ENCODE results near the gene MAST4. TPM values are rescaled to one million over a fixed set of nuclear protein-coding genes. Genes with fewer than 3 reads are reported as not detected.

The MAST4 gene
- total and polyA plus RNA-seq, 2 of the 4 experiments (the other 2 are of a cell fraction) = 4.8 to 6.8 TPM

DNA sequence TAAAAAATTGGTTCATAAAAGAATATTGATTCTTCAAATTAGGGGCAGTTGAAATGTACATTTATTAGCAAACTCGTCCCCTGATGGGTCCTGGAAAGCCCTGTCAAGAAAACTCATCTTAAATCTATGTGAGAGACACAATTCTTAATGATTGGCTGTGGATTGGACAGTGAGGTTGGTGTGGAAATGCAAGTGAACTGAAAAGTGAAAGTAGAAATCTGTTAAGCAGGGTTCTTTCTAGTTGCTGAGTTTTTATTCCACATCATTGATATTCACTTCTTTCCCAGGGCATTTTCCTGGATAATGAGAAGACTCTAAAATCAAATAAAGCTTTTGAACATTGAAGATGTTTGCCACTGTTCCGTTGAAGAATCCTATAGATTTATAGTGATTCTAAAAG is 292.4 kb downstream of the MAST4 start:
- BruUV-seq (replicated peaks) = no TSS peak
- no peak overlapping the region for H2BK15ac ChIP-seq (ENCODE audit: low read depth, low read length)
- H3K9ac ChIP-seq (ENCODE audit: low read depth, low read length) = no peak overlapping the region
- H3K27me3 ChIP-seq (ENCODE audit: control insufficient read depth, insufficient read depth, low read length) = peaks cover 1% of the 10 kb centered on the region
- H4K91ac ChIP-seq (ENCODE audit: insufficient read depth, low read depth, low read length) = no peak overlapping the region
- H2AK9ac ChIP-seq (replicated peaks; ENCODE audit: low read depth, low read length, poor library complexity) = no peak overlapping the region
- H3K23ac ChIP-seq (ENCODE audit: low read depth, low read length) = no peak overlapping the region
- dilution Hi-C loops (cut with HindIII; ENCODE audit: low sequenced_read_pairs, unreplicated experiment) = no loop called here
- H4K20me1 ChIP-seq (ENCODE audit: insufficient read depth, low read length) = no peaks in the 10 kb centered on the region
- H2BK120ac ChIP-seq (ENCODE audit: low read depth, low read length) = no peak overlapping the region
- no peaks in the 10 kb centered on the region for H3K36me3 ChIP-seq (ENCODE audit: control insufficient read depth, insufficient read depth, low read length)
- H3K4me1 ChIP-seq (ENCODE audit: control insufficient read depth, insufficient read depth, low read length) = no peaks in the 10 kb centered on the region; the same call in none of the 2 replicates
- in situ Hi-C loops (cut with MboI; ENCODE audit: low sequenced_read_pairs) = no loop called here
- no peak overlapping the region for H3K27ac ChIP-seq (ENCODE audit: insufficient read depth, low read length)
- no peak; the same call in 1 of the 2 replicates for ATAC-seq (ENCODE audit: low read depth)
- no peak overlapping the region for H3K4ac ChIP-seq (ENCODE audit: low read depth, low read length)
- no peak overlapping the region for H3K56ac ChIP-seq (ENCODE audit: extremely low read depth, insufficient read depth, low read length)
- intact Hi-C loops (cut with micrococcal nuclease) = no loop called here
- no peak overlapping the region for H2BK5ac ChIP-seq (ENCODE audit: low read depth, low read length, poor library complexity, severe bottlenecking)
- CTCF ChIA-PET = interaction anchor here (1.5 kb wide), 1 partner anchor 15 kb away, joined by 5 read pairs; no protein-coding TSS in a partner anchor
- no peaks in the 10 kb centered on the region for H3K9me1 ChIP-seq (ENCODE audit: insufficient read depth, low read length)
- POLR2A ChIA-PET (ENCODE audit: unreplicated experiment) = no interaction called here
- no CpG with 5 or more reads among the region's 2 CpGs for WGBS, 2 experiments (ENCODE audit: extremely low coverage in 2 of 2, insufficient read length in 1 of 2)
- H3K14ac ChIP-seq (replicated peaks; ENCODE audit: low read depth, low read length) = no peak overlapping the region
- H3K4me3 ChIP-seq (ENCODE audit: insufficient read depth, low read depth, low read length) = no peak overlapping the region
- no peaks in the 10 kb centered on the region for H3K79me1 ChIP-seq (ENCODE audit: low read depth in 1 of 2, low read length in 2 of 2)
- TF ChIP-seq RAD21 (IDR thresholded peaks at IDR 0.05; ENCODE audit: low read length) (no peak), POLR2A (IDR thresholded peaks at IDR 0.05; ENCODE audit: low read depth, low read length) (no peak)
- H2AFZ ChIP-seq (replicated peaks; ENCODE audit: low read length, poor library complexity) = no peak overlapping the region
- H3K9me3 ChIP-seq (ENCODE audit: control insufficient read depth, insufficient read depth, low read length) = no peaks in the 10 kb centered on the region
- DNase-seq = no peak
- H3K4me2 ChIP-seq (ENCODE audit: low read depth, low read length) = no peak overlapping the region
- no peak overlapping the region for H2BK20ac ChIP-seq (ENCODE audit: low read depth, low read length)
- no peak overlapping the region for H4K8ac ChIP-seq (ENCODE audit: low read depth in 2 of 2, low read length in 2 of 2)
- H3K18ac ChIP-seq (ENCODE audit: low read depth, low read length) = no peak overlapping the region
- no peak overlapping the region for H2AK5ac ChIP-seq (ENCODE audit: low read depth, low read length)
- H4K5ac ChIP-seq (ENCODE audit: low read depth, low read length) = no peak overlapping the region

Data from IMR-90 (cell line).